A549 (cell line): ENCODE data around the gene FAM219A. TPM values are rescaled to one million over a fixed set of nuclear protein-coding genes. Genes with fewer than 3 reads are reported as not detected.

Experiments used
- ATAC-seq, 2 experiments: fragments of 200-7000 bp in 1 of 2; fragments of >200 bp in 1 of 2; cut with Nextera tagmentation in 1 of 2; cut with Tn5 transposase in 1 of 2; 3 replicates each; pipeline versions ENCODE4 v1.8.0 to v1.9.1; 2018 to 2020; ENCODE audit warnings: mild to moderate bottlenecking in 1 of 2, moderate library complexity in 1 of 2
- CTCF ChIA-PET: fragments of 300-600 bp; sonication (Branson Sonifier 250); formaldehyde crosslinking; extraction: SDS; loops from one replicate; lab custom pipeline; 2021; ENCODE audit warnings: antibody characterized with exemption, inconsistent platforms; lab: Yijun Ruan, JAX
- POLR2A ChIA-PET: fragments of 350-600 bp; formaldehyde crosslinking; extraction: SDS; loops from one replicate; lab custom pipeline; 2021; ENCODE audit warnings: antibody characterized with exemption, inconsistent platforms; lab: Yijun Ruan, JAX
- DNase-seq, 2 experiments: peaks; one replicate each; pipeline versions ENCODE4 v3.0.0 to v3.0.0-alpha.2; 2011 to 2016; ENCODE audit warnings: low read depth in 1 of 2, low spot score in 1 of 2
- FAIRE-seq: peaks from 2 replicates; lab custom pipeline; 2011; peaks lifted over from hg19 to GRCh38; lab: Jason Lieb, UNC
- H3K27ac ChIP-seq, 2 experiments: fragments of >200 bp; sonication (Bioruptor Twin); formaldehyde crosslinking; 3 replicates each; pipeline ENCODE4 v1.5.1; 2016 to 2017
- H3K4me1 ChIP-seq: fragments of >200 bp; sonication (Bioruptor Twin); formaldehyde crosslinking; 3 replicates; pipeline ENCODE4 v1.6.1; 2016
- H3K4me2 ChIP-seq: fragments of >200 bp; sonication (Bioruptor Twin); formaldehyde crosslinking; 3 replicates; pipeline ENCODE4 v1.6.1; 2016
- H3K4me3 ChIP-seq: fragments of >200 bp; sonication (Bioruptor Twin); formaldehyde crosslinking; 3 replicates; pipeline ENCODE4 v1.5.1; 2016
- H3K9me3 ChIP-seq: fragments of >200 bp; sonication (Bioruptor Twin); formaldehyde crosslinking; 3 replicates; pipeline ENCODE4 v1.6.1; 2016
- BCL3 ChIP-seq: fragments of >200 bp; sonication (Bioruptor Twin); formaldehyde crosslinking; IDR thresholded peaks from 3 replicates; pipeline ENCODE4 v1.6.1; 2016
- CHD2 ChIP-seq: fragments of 150-350 bp; IDR thresholded peaks from 2 replicates; pipeline ENCODE4 v1.6.1; 2014; ENCODE audit warnings: low read length; ENCODE audit not compliant: partially characterized antibody
- CTCF ChIP-seq: fragments of >200 bp; sonication (Bioruptor Twin); formaldehyde crosslinking; IDR thresholded peaks from 3 replicates; pipeline ENCODE4 v1.5.1; 2016
- EHF ChIP-seq: fragments of 250-450 bp; sonication (Bioruptor Pico); IDR thresholded peaks from 2 replicates; pipeline ENCODE4 v1.5.0; 2020; ENCODE audit warnings: mild to moderate bottlenecking
- EHMT2 ChIP-seq: fragments of 200-600 bp; sonication (generic); IDR thresholded peaks from 2 replicates; pipeline ENCODE4 v1.6.1; 2016; ENCODE audit warnings: antibody characterized with exemption, low read depth, mild to moderate bottlenecking, moderate library complexity
- ELK1 ChIP-seq: fragments of 150-350 bp; IDR thresholded peaks from 2 replicates; pipeline ENCODE4 v1.6.1; 2014; ENCODE audit warnings: low read depth, mild to moderate bottlenecking, low read length
- GATA3 ChIP-seq: IDR thresholded peaks from 2 replicates; pipeline ENCODE4 v1.6.1; 2012; ENCODE audit warnings: borderline replicate concordance
- HEYL ChIP-seq: fragments of 250-450 bp; sonication (Bioruptor Pico); IDR thresholded peaks from 2 replicates; pipeline ENCODE4 v1.8.0; 2021; ENCODE audit warnings: mild to moderate bottlenecking, moderate library complexity
- HOXB13 ChIP-seq: fragments of 250-450 bp; sonication (Bioruptor Pico); IDR thresholded peaks from 2 replicates; pipeline ENCODE4 v1.5.0; 2020; ENCODE audit warnings: low read depth, mild to moderate bottlenecking, moderate library complexity
- JUN ChIP-seq, 2 experiments: fragments of >200 bp; sonication (Bioruptor Twin); formaldehyde crosslinking; IDR thresholded peaks; 2 replicates in 1 of 2; 3 replicates in 1 of 2; pipeline ENCODE4 v1.6.1; 2016 to 2017
- KDM1A ChIP-seq: fragments of 200-600 bp; sonication (generic); IDR thresholded peaks from 2 replicates; pipeline ENCODE4 v1.6.1; 2016; ENCODE audit warnings: low read depth, mild to moderate bottlenecking
- MAFK ChIP-seq: fragments of 450-650 bp; IDR thresholded peaks from 2 replicates; pipeline ENCODE4 v1.6.1; 2014; ENCODE audit not compliant: partially characterized antibody
- MAX ChIP-seq: IDR thresholded peaks from 2 replicates; pipeline ENCODE4 v1.6.1; 2012
- MAZ ChIP-seq: fragments of 150-350 bp; IDR thresholded peaks from 2 replicates; pipeline ENCODE4 v1.6.1; 2014; ENCODE audit warnings: antibody characterized with exemption, low read depth, low read length, borderline replicate concordance
- RAD21 ChIP-seq, 2 experiments: fragments of >200 bp in 1 of 2; sonication (Bioruptor Twin) in 1 of 2; formaldehyde crosslinking in 1 of 2; IDR thresholded peaks in 1 of 2; conservative IDR thresholded peaks in 1 of 2; 2 replicates in 1 of 2; 3 replicates in 1 of 2; pipeline ENCODE4 v1.6.1; 2012 to 2018; ENCODE audit warnings: inconsistent platforms in 1 of 2
- RARB ChIP-seq: fragments of 250-450 bp; sonication (Bioruptor Pico); IDR thresholded peaks from 2 replicates; pipeline ENCODE4 v1.8.0; 2021; ENCODE audit warnings: mild to moderate bottlenecking, moderate library complexity
- RCOR1 ChIP-seq: fragments of 150-350 bp; IDR thresholded peaks from 2 replicates; pipeline ENCODE4 v1.6.1; 2014; ENCODE audit warnings: antibody characterized with exemption, low read length, low read depth
- RNF2 ChIP-seq: fragments of 200-600 bp; sonication (generic); IDR thresholded peaks from 2 replicates; pipeline ENCODE4 v1.6.1; 2016; ENCODE audit warnings: low read depth, mild to moderate bottlenecking, antibody characterized with exemption, moderate library complexity, borderline replicate concordance
- TFCP2L1 ChIP-seq: fragments of 250-450 bp; sonication (Bioruptor Pico); IDR thresholded peaks from 2 replicates; pipeline ENCODE4 v1.5.0; 2021; ENCODE audit warnings: mild to moderate bottlenecking
- ZC3H11A ChIP-seq: fragments of 450-650 bp; IDR thresholded peaks from 2 replicates; pipeline ENCODE4 v1.6.1; 2014; ENCODE audit warnings: antibody characterized with exemption, mild to moderate bottlenecking
- ZFP36 ChIP-seq: fragments of 450-650 bp; IDR thresholded peaks from 2 replicates; pipeline ENCODE4 v1.6.1; 2014; ENCODE audit warnings: borderline replicate concordance; ENCODE audit not compliant: partially characterized antibody
- ZNF302 ChIP-seq: fragments of 250-450 bp; sonication (Bioruptor Pico); IDR thresholded peaks from 2 replicates; pipeline ENCODE4 v1.9.0; 2021; ENCODE audit warnings: inconsistent platforms, mild to moderate bottlenecking, moderate library complexity
- ZSCAN20 ChIP-seq: fragments of 250-450 bp; sonication (Bioruptor Pico); IDR thresholded peaks from 2 replicates; pipeline ENCODE4 v1.8.0; 2022; ENCODE audit warnings: mild to moderate bottlenecking, moderate library complexity
- WGBS: methylation state at CpG from one replicate; pipeline ENCODE4 v1.1.6; 2017; ENCODE audit errors: missing lambda C conversion rate; 5-methylcytosine and 5-hydroxymethylcytosine counted together
- polyA plus RNA-seq, 4 experiments: library from polyadenylated mRNA; depleted of rRNA in 3 of 4; stranded (reverse); fragments of >200 nt; fragmentation: RNase III in 1 of 4; extraction: RNeasy Plus Mini Kit Qiagen cat#74134 plus additional on column Dnase treatment in 1 of 4; gene quantifications; 2 replicates in 3 of 4; 3 replicates in 1 of 4; pipeline ENCODE4 v1.2.3, GENCODE V29; 2011 to 2017

Gene FAM219A
- polyA plus RNA-seq, 2 of the 4 experiments (the other 2 are of a cell fraction) = 8.1 to 15.3 TPM

- Histone ChIP-seq H3K4me1 (no peaks in the 10 kb centered on the region), H3K9me3 (no peaks in the 10 kb centered on the region), H3K4me2 (no peak overlapping the region), H3K27ac (no peak overlapping the region), H3K4me3 (no peak overlapping the region)
- ATAC-seq = no peak
- ChIA-PET CTCF (interaction anchor here (0.7 to 11.2 kb wide), 8 partner anchors 11 to 158 kb away, joined by 3 to 107 read pairs (median 11); no protein-coding TSS in a partner anchor), POLR2A (no interaction called here)
- DNase-seq = no peak
- TF ChIP-seq CTCF = no peak
- no peak for TF ChIP-seq HEYL (CRISPR knock-in tag)
- TF ChIP-seq ZSCAN20 = no peak
- TF ChIP-seq MAZ = no peak
- TF ChIP-seq ELK1 = no peak
- TF ChIP-seq BCL3 = no peak
- 5% methylated on average over 3 of the region's 3 CpGs for WGBS
- no peak for FAIRE-seq
Observed at GRCh38 chr9:34490760-34491159, 32.4 kb upstream of the FAM219A start.

GRCh38 chr9:34490360-34490759 is 32.0 kb upstream of the FAM219A start:
- no peak for FAIRE-seq
- CTCF ChIA-PET = interaction anchor here (0.7 to 11.2 kb wide), 9 partner anchors 11 to 158 kb away, joined by 3 to 107 read pairs (median 6); no protein-coding TSS in a partner anchor
- Histone ChIP-seq H3K4me1 (no peaks in the 10 kb centered on the region), H3K4me2 (no peak overlapping the region)
- no peak for TF ChIP-seq ZFP36
- TF ChIP-seq KDM1A = no peak
- TF ChIP-seq, all 56 proteins: peak for 0
- Histone ChIP-seq H3K27ac (no peak overlapping the region), H3K4me3 (no peak overlapping the region), H3K9me3 (no peaks in the 10 kb centered on the region)
- WGBS = 0% methylated on average over 1 of the region's 1 CpG
- POLR2A ChIA-PET = no interaction called here
- DNase-seq (no peak), ATAC-seq (no peak)

GRCh38 chr9:34486572-34486971 is 28.2 kb upstream of the FAM219A start:
- DNase-seq = no peak
- CTCF ChIA-PET = interaction anchor here (2.1 to 11.2 kb wide), 2 partner anchors 10 to 15 kb away, joined by 6 to 107 read pairs; no protein-coding TSS in a partner anchor
- 46% methylated on average over 3 of the region's 3 CpGs for WGBS
- Histone ChIP-seq H3K4me1 (no peaks in the 10 kb centered on the region), H3K4me2 (no peak overlapping the region), H3K27ac (no peak overlapping the region), H3K4me3 (no peak overlapping the region), H3K9me3 (no peaks in the 10 kb centered on the region)
- no peak for ATAC-seq
- POLR2A ChIA-PET = no interaction called here
- FAIRE-seq = no peak
- TF ChIP-seq RARB (CRISPR knock-in tag) = no peak
- no peak for TF ChIP-seq KDM1A
- no peak for TF ChIP-seq MAFK
- no peak for TF ChIP-seq ZNF302 (CRISPR knock-in tag)
- no peak for TF ChIP-seq ZC3H11A
- TF ChIP-seq HOXB13 (CRISPR knock-in tag) = no peak

- no peaks in the 10 kb centered on the region for H3K9me3 ChIP-seq
- no peak overlapping the region for H3K4me3 ChIP-seq
- no peak for DNase-seq
- CTCF ChIA-PET = interaction anchor here (1.1 to 11.2 kb wide), 4 partner anchors 11 to 106 kb away, joined by 3 to 107 read pairs (median 8); no protein-coding TSS in a partner anchor
- no peak overlapping the region for H3K27ac ChIP-seq
- no peak overlapping the region for H3K4me2 ChIP-seq
- TF ChIP-seq EHF (CRISPR knock-in tag) (no peak), JUN (IDR thresholded peaks at IDR 0.05) (no peak), CHD2 (no peak), RNF2 (no peak), RAD21 (conservative IDR thresholded peaks at IDR 0.05 in 1 of 2, IDR thresholded peaks at IDR 0.05 in 1 of 2) (no peak), CTCF (no peak), RCOR1 (no peak), GATA3 (no peak), TFCP2L1 (no peak), EHMT2 (no peak), MAX (no peak)
- POLR2A ChIA-PET = no interaction called here
- no peak for ATAC-seq
- H3K4me1 ChIP-seq = no peaks in the 10 kb centered on the region
- 54% methylated on average over 6 of the region's 6 CpGs for WGBS
- no peak for FAIRE-seq
Observed at GRCh38 chr9:34485822-34486221, 27.5 kb upstream of the FAM219A start.
